Posterior cingulate gyrus (tissue), 11 donors: ENCODE data around the gene NTM.

Source experiments
- DNase-seq, 10 donors: peaks; one replicate each; pipeline versions ENCODE4 v3.0.0 to v3.0.0-alpha.2; 2020 to 2021; ENCODE audit warnings: mixed read lengths in 3 of 10
- intact Hi-C: fragments of 100-400 bp; cut with DNase I; formaldehyde crosslinking; loops from one replicate; pipeline ENCODE4 v1.15.1; 2023

The NTM gene

DNA sequence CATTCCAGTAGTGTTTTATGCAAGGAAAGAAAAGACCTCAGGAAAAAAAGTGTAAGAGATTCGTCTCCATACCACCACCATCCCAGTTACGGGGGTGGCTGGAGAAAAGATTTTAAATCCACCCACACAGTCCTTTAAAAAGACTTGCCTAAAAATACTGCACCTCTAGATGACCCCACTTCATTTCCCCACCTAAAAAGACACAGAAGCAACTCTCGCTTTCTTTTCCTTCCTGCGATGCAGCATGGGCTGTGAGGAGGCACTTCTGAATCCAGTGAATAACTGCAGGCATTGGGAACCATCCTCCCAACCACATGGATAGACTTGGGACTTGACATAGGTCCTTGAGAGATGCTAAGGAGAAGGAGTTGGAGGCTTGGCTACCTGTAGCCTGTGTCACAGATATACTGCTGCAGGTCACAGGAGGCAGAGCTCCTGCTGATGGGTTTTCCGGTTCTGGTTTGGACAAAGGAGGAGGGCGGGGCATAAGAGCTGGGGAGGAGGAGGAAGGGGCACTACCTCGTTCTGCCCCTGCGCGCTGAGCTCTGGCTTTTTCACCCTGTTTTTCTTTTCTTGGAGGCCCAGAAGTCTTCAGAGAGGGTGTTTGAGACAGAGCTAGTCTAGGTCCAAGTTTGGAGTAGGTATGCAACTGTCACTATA, 285.9 kb downstream of the NTM start:
- intact Hi-C loops, result no loop called here
- DNase-seq, result no peak

DNA sequence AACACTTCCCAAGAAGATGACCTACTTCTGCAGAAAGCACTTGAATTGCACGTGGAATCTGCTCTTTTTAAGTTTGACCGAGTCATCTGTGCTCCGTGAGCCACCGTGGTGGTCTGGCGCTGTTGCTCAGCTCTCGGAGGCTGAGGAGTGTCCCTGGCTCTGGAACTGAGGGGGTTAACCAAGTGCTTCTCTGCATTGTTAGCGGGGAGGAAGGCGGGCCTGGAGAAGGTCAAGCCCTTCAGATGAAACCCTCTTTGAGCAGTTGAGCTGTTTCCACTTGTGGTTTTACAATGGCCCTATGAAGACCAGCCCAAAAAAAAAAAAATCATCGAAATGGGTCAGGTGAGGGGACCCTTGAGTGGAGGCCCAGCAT, 286.4 kb downstream of the NTM start:
- intact Hi-C loops, result no loop called here
- DNase-seq, result no peak

DNA sequence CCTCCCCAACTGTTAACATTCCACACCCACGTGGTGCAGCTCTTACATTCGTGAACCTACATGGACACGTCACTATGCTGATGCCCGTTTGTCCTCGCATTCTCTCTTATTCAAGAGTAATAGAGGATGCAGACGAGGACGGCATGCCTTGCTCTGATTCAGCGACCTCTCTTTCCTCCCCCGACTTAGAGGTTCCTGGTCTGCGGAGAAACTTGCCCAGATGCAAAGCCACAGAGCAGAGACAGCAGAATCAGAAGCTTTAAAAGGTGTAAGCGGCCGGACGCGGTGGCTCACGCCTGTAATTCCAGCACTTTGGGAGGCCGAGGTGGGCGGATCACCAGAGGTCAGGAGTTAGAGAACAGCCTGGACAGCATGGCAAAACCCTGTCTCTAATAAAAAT, 288.0 kb downstream of the NTM start:
- no peak for DNase-seq
- intact Hi-C loops, result no loop called here

DNA sequence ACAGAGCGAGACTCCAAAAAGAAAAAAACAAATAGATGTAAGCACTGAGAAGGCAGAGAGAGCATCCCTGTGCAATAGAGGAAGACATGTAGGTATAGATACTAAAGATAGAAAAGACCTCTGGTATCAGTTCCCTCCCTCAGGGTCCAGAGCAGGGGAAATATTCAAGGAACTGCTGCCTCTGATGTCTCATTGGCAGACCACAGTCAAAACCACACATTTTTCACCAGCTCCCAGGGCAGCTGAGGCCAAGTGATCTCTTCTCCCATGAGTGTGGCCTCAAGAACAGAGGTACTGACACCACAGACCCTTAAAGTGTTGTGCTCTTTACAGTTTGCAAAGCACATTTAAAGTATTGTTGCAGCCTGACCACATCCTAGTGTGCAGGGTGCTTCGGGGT, 288.5 kb downstream of the NTM start:
- no peak for DNase-seq
- intact Hi-C loops, result no loop called here

DNA sequence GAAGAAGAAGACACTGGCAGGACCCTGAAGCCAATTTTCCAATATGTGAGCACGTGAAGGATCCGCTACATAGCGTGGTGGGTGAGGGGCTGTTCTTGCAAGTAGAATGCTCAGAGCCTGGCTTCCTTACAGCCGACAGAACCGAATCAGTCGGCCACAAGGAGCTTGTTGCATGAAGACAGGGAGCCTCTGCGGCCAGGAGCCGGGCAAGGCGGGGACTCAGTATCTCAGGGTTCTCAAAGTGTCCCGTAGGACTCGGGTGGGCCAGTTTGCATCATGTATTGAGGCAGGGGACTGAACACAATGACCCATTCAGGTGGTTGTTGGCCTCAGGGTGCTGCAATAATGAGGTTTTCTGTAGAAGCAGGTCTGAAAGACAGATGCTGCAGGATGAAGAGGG, 289.5 kb downstream of the NTM start:
- intact Hi-C loops, result no loop called here
- no peak for DNase-seq

DNA sequence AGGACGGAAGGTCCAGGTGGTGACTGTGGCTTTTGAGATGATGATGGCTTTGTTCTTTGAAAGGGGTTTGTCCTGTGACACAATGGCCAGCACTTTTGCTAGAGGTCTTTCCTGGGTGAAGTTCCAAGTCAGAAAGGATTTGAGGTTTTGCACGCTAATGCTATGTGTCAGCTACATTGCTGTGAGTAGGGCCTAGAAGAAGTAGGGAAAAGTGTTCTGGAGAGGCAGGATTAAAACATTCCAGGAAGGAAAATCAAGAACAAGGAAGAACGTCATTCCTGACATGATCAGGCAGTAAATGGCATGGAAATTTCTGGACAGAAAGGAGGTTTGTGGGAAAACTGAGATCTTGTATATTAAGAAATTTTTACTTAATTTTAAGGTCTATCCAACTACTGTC, 290.7 kb downstream of the NTM start:
- intact Hi-C loops, result no loop called here
- DNase-seq, result no peak

DNA sequence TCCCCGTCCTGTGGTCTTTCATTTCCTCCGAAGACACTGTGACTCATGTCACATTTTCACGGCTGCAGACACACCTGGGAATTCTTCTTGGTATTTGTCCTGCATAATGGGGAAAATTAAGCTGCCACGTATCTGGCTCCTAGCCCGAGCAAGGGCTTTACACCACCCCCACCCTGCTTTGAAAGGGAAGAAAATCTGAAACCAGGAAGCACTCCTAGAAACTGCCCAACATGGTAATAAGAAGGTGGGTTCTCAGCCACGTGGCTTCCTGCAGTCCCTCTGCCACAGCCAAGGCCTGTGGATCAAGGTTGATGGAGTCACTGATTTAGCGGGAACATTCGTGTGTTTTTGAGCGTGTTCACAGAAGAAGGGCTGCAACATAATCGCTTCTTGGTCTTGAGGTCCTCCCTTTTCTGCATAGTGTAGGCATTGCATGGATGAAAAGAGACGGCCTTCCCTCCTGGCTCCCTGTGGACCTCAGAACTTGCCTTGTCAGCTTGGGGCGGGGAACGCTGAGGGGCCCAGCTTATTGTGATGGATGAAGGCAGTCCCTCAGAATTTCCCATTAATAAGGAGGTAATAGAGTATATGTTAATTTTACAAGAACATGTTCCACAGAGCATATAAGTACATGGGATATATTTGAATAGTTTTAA, 292.0 kb downstream of the NTM start:
- intact Hi-C loops, result no loop called here

DNA sequence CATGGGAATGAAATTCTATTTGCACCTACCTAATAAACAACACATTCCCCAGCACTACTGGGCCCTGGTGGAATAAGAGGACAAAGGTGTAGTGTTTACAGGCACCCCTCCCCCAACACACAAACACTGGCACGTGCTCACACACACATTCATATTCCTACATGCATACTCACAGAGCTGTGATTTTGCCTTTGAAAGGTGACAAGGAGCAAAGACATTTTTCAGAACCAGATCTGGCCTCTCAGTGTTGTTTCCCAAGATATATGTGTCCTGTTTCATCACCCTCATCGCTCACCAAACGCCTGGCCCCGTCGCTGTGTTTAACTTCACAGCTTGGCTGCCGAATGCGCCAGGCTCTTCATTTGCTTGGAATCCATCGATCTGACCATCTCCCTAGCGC, 292.6 kb downstream of the NTM start:
- intact Hi-C loops, result no loop called here
- DNase-seq, result no peak

More for the DNA sequence above, 292.0 kb downstream of the NTM start:
- DNase-seq, result no peak

DNA sequence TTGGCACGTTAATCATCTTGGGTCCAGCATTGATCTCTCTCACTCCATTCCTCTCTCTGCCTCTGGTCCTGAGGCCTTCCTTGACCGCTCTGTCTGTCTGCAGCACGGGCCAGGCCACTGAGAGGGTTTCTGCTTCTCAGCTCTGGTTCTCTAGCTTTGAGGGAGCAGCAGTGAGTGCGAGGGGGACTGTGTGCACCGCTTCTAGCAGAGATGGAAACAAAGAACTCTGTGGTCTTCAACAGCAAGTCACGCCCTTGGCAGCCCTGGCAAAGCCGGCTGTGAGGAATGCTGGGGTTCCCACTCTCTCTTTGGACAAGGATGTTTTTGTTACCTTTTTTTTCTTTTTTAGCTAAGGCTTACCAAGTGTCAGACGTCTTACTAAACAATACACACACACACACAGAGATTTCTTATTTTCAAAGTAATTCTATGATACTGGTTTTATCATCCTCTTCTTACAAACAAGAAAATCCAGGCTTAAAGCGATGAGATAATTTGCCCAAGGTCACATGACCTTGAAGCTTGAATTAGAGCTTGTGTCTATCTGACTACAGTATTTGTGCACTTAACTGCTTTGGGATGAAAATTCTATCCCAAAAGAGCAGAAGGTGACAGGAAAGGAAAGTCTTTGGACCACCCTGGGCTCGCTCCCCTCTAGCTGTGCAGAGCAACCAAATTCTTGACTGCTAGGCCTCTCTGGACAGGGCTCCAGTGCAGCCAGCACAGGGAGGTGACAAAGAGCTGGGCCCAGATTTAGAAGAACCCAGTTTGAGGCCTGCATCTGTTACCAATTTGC, 293.2 kb downstream of the NTM start:
- intact Hi-C loops, result no loop called here
- DNase-seq, result peak; percentile 62 to 96 (median 80)

DNA sequence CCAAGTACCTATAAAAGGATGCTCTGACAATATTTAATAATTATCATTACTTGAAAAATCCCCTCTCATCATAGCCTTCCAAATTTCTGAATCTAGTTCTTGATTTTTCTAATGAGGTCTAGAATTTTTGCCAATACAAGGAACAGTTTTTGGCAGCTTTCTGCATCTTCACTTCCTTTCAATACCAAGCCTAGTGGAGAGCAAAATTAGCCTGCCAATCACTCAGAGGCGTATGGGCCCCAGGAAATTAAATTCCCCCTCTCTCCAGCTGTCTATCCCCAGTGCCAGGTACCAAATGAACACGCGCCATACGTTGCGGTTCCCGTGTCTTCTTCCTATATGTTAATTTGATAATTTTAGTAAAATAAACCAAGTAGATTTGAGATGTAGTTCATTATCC, 293.9 kb downstream of the NTM start:
- DNase-seq, result no peak
- intact Hi-C loops, result no loop called here

DNA sequence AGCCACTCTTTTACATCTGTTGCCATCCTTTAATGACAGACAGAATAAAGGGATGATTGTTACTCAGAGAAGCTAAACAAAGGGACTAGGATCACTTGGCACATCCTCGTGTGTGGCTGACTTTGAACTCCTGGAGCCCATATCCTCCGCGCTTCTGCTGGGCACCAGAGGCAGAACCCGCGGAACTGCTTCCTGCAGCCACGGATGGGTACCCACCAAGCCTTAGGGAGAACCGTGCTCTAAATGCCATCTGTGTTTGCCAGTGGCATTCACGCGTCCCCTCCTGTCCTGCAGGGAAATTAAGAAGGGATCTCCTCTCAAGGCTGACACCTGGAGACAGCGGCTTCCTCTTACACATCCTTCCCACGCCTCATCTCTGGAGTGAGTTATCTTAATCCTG, 294.4 kb downstream of the NTM start:
- intact Hi-C loops, result no loop called here
- DNase-seq, result peak in 1 of 10 donors; percentile 57

DNA sequence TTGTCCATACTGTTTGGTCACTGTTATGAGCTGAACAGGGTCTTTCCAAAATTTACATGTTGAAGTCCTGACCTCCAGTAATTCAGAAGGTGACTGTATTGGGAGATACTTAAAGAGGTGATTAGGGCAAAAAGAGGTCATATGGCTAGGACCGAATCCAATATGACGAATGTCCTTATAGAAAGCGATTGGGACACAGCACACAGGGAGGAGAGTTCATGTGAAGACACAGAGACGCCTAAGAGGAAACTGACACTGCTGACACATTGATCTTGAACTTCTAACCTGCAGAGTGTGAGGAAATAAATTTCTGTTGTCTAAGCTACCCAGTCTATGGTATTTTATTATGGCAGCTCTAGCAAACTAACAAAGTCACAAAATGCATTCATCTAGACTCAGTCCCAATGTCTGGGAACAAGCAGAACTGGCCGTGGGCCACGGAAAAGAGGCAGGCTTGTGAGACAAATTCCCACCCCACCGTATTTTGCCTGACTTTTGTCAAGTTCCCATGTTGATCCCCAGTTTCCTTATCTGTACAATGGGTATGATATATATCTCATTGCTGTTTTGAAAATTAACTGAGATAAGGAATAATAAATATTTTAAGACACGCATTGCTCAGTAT, 295.0 kb downstream of the NTM start:
- DNase-seq, result peak in 1 of 10 donors; percentile 47
- intact Hi-C loops, result no loop called here

DNA sequence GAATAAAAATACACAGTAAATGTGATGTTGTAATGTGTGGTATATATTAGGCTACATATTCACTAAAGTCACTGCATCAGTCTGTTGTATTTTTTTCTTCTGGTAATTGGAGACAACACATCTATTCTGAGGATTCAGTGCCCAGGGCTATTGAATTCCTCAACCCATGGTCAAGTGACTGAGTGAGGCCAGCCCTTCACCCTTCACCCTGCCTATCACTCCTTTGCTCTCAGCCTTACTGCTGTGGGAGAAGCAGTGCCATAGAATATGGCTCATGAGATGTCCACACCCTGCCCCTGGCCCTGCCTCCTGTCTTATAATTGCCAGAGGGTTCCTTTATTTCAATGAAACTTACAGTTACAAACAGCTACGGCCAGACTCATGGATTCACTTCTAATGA, 295.6 kb downstream of the NTM start:
- intact Hi-C loops, result no loop called here
- no peak for DNase-seq

DNA sequence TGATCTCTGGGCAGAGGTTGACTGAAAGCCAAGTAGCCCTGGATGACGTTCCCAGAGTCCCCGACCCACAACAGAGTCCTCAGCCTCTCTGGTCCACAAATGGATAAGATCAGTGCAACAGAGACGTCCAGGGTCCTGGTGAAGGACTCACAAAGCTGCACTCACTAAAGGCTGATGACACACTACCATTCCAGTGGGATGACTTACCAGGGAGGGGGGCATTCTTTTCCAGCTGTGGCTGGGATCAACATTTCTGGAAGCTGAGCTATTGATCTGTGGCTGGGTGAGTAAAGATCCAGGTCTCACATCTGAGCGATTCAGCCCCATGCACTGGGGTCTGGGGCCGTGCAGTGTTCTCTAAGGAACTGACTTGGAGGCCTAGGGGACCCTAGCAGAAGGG, 296.2 kb downstream of the NTM start:
- intact Hi-C loops, result no loop called here

DNA sequence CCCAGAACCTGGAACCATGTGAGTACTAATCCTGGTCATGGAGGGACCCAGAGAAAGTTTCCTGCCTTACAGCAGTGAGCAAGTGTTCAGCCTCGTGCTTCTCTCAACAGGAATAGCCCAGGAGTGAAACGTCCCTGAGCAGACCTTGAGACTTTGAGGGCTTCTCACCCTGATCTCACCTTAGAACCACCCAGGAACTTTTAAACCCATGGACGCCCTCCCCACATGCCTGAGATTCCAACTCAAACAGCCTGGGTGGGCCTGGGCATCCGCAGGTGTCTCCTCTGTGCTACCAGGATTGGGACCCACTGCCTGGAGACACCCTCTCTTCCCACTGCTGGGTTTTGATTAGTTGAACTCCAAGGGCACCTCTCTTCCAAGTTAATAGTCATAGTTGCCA, 297.2 kb downstream of the NTM start:
- intact Hi-C loops, result no loop called here
- DNase-seq, result no peak

More for the DNA sequence above, 296.2 kb downstream of the NTM start:
- no peak for DNase-seq

DNA sequence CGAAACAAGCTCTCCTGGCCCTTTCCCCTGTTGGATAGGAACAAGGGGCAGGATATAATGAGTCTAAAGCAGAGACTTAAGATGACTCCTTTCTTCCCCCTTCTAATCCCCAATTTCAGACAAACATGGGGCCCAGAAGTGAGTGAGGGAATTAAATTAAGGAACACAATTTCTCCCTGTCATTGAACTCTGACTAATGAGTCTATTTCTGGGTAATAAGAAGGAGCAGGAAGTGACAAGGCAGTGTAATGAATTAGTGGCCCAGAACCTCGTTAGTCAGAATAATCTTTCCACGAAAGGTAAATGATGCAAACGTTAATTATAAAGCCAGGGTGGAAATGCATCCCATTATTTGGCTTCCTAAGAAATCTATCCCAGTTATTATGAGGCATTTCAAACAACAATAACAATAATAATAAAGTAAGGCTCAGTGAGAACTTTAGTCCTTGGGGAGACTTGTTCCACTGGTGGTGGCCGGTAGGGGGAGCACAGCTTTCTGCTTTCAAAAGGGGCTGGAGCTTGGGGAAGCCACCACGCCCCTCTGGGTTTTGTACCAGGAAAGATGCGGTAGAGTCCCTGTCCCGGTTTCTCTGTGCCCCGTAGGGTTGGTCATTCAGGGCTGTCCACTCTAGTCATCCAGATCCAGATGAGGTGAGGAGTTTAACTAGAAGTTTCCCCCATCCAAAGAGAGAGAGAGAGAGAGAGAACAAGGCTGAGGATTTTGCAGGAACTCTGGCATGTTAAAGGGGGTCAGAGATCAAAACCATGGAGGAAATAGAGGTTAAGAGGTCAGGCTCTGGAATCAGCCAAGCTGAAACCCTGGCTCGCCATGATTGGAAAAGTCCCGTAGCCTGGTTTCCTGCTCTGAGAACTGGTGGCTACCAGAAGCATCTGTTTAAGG, 298.3 kb downstream of the NTM start:
- intact Hi-C loops, result no loop called here
- DNase-seq, result peak in 6 of 10 donors; percentile 51 to 91 (median 65)

DNA sequence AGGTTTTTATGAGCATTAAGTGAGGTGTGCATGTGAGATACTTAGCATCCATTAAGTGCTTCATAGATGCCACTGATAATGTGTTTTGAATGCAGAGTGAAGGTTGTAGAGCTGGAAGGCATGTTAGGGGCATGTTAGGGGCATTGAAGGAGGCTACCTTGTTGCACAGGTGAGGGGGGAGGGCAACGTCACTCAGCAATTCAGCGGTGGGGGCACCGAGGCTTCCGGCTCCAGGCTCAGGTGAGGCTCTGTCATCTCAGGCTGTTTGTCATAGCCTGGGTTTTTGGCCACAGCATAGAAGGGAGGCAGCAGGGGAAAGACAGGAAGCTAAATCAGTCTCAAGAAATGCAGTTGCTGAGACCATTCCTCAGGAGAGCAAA, 299.0 kb downstream of the NTM start:
- DNase-seq, result no peak
- intact Hi-C loops, result no loop called here

DNA sequence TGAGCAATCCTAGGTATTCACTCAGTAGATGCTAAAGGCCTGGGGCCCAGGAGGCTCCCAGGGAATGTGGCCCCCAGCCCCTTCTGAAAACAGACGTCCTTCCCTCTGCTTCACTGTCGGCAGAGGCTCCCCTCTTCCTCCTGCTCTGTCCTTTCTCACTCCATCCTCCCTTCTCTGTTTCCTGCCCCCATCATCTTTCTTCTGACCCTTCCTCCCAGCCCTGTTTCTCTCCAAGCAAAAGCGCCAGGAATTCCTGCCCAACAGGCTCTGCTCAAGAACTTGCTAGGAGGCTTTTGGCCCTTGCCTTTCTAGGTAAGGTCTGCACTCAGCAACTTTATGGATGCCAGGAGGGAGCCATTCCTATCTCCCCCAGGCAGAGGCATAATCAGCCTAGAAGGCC, 300.5 kb downstream of the NTM start:
- intact Hi-C loops, result loop anchor here (2.0 to 10.0 kb wide), 4 partner anchors 86 to 749 kb away; partner anchors contain the start of gene NTM
- no peak for DNase-seq

DNA sequence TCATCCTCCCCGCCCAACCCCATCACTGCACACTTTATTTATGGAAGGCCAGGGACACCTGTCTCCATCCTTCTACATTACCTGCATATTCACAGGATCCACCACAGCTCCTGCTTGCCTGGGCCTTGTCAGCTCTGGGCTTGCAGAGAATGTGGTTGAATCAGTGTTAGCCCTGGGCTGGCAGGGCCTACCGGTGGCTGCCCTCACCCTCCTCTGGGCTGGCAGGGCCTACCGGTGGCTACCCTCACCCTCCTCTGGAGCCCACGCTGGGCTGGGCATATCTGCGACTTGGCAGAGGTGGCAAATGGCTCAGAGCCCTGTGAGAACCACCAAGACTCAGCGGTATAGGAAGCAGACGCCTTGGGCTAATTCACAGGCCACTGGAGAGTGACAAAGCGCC, 300.9 kb downstream of the NTM start:
- intact Hi-C loops, result loop anchor here (2.0 to 10.0 kb wide), 4 partner anchors 87 to 749 kb away; partner anchors contain the start of gene NTM

DNA sequence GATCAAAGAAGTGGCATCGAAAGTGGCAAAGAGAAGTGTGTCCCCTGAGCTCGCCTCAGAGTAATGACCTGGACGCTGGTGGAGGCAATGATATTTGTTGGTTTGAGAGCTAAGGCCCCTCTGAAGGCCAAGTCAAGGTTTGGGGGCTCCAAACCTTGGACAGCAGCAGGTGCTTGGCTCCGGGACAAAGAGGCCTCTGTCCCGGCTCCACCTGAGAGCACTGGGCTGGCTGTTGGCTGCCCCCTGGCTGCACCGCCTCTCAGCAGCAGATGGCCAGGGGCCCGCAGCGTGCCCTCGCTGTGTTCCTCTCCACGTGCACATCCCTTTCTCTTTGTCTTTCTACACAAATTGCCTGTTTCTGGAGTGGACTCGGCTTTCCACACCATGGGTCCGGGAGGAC, 301.3 kb downstream of the NTM start:
- intact Hi-C loops, result loop anchor here (2.0 to 10.0 kb wide), 4 partner anchors 87 to 749 kb away; partner anchors contain the start of gene NTM
- DNase-seq, result peak in 6 of 10 donors; percentile 54 to 94 (median 78)

More for the DNA sequence above, 300.9 kb downstream of the NTM start:
- DNase-seq, result peak in 1 of 10 donors; percentile 23
